ENCODE data around the gene SMARCAL1. TPM values are rescaled to one million over a fixed set of nuclear protein-coding genes. Genes with fewer than 3 reads are reported as not detected.

The SMARCAL1 gene
- total and polyA plus RNA-seq, 9 of the 15 experiments (the other 6 are each of a cell fraction or from before 2014, with no cell fraction given): 8.2 to 27.9 (median 12.4) TPM

DNA sequence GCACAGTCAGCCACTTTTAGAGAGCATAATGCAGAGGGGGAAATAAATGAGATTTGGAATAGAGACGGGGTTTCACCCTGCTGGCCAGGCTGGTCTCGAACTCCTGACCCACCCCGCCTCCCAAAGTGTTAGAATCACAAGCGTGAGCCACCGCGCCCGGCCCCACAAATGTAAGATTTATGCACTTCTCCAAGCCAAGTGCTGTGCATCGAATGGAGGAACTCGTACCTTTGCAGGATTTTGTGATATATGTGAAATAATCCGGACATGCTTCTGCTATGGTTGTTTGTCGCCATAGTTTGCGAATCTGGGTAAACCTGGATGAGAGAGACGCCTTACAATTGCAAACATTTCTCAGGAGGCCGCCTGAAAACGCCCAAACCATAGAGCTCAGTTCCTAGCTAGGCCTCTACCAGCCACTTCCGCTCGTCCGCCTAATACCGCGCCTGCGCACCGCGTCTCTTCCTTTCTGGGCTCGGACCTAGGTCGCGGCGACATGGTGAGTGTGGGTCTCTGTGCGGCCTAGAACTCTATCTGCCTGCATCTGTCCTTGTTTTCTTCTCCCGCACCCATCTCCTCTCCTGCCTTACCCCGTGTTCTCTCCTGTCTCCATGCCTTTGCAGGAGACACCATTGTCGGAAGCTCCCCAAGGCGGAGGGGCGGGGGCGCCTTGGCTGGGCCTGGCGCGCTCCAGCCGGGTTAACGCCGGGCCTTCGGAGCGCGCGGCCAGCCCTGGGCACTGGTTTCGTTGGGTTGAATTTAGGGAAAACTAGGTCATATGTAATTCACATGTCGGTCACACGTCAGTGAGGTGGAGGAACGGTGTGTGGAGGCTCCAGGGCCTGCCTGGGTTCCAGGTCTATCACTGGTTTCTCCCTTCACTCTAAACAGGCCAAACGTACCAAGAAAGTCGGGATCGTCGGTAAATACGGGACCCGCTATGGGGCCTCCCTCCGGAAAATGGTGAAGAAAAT is 86.4 kb downstream of the SMARCAL1 start, which contains the start of gene RPL37A (continued):
- TF ChIP-seq, protein P1, sequence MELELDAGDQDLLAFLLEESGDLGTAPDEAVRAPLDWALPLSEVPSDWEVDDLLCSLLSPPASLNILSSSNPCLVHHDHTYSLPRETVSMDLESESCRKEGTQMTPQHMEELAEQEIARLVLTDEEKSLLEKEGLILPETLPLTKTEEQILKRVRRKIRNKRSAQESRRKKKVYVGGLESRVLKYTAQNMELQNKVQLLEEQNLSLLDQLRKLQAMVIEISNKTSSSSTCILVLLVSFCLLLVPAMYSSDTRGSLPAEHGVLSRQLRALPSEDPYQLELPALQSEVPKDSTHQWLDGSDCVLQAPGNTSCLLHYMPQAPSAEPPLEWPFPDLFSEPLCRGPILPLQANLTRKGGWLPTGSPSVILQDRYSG (tag; conservative IDR thresholded peaks at IDR 0.05; ENCODE audit: low read depth): no peak
- no peak for TF ChIP-seq SMARCC2 (IDR thresholded peaks at IDR 0.05; ENCODE audit: low read depth)
- TF ChIP-seq STAG1 (CRISPR knock-in tag; IDR thresholded peaks at IDR 0.05; ENCODE audit: borderline replicate concordance): no peak
- peak; percentile 92 to 94 for TF ChIP-seq NRF1 (conservative IDR thresholded peaks at IDR 0.05 in 1 of 2, IDR thresholded peaks at IDR 0.05 in 1 of 2)
- TF ChIP-seq POLR3G (IDR thresholded peaks at IDR 0.05; ENCODE audit: extremely low read depth, insufficient read length, insufficient replicate concordance): no peak
- TF ChIP-seq, protein P2, sequence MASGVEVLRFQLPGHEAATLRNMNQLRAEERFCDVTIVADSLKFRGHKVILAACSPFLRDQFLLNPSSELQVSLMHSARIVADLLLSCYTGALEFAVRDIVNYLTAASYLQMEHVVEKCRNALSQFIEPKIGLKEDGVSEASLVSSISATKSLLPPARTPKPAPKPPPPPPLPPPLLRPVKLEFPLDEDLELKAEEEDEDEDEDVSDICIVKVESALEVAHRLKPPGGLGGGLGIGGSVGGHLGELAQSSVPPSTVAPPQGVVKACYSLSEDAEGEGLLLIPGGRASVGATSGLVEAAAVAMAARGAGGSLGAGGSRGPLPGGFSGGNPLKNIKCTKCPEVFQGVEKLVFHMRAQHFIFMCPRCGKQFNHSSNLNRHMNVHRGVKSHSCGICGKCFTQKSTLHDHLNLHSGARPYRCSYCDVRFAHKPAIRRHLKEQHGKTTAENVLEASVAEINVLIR (CRISPR knock-in tag; IDR thresholded peaks at IDR 0.05): no peak
- no peak for TF ChIP-seq ZNF76 (CRISPR knock-in tag; IDR thresholded peaks at IDR 0.05; ENCODE audit: borderline replicate concordance)
- no peak for TF ChIP-seq DIDO1 (tag; IDR thresholded peaks at IDR 0.05; ENCODE audit: low read depth)
- TF ChIP-seq, protein P3, sequence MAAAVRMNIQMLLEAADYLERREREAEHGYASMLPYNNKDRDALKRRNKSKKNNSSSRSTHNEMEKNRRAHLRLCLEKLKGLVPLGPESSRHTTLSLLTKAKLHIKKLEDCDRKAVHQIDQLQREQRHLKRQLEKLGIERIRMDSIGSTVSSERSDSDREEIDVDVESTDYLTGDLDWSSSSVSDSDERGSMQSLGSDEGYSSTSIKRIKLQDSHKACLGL (CRISPR knock-in tag; IDR thresholded peaks at IDR 0.05; ENCODE audit: borderline replicate concordance, poor library complexity, severe bottlenecking): no peak
- TF ChIP-seq, protein P4, sequence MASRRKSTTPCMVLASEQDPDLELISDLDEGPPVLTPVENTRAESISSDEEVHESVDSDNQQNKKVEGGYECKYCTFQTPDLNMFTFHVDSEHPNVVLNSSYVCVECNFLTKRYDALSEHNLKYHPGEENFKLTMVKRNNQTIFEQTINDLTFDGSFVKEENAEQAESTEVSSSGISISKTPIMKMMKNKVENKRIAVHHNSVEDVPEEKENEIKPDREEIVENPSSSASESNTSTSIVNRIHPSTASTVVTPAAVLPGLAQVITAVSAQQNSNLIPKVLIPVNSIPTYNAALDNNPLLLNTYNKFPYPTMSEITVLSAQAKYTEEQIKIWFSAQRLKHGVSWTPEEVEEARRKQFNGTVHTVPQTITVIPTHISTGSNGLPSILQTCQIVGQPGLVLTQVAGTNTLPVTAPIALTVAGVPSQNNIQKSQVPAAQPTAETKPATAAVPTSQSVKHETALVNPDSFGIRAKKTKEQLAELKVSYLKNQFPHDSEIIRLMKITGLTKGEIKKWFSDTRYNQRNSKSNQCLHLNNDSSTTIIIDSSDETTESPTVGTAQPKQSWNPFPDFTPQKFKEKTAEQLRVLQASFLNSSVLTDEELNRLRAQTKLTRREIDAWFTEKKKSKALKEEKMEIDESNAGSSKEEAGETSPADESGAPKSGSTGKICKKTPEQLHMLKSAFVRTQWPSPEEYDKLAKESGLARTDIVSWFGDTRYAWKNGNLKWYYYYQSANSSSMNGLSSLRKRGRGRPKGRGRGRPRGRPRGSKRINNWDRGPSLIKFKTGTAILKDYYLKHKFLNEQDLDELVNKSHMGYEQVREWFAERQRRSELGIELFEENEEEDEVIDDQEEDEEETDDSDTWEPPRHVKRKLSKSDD (conservative IDR thresholded peaks at IDR 0.05; ENCODE audit: low read length): no peak
- TF ChIP-seq, protein P5, sequence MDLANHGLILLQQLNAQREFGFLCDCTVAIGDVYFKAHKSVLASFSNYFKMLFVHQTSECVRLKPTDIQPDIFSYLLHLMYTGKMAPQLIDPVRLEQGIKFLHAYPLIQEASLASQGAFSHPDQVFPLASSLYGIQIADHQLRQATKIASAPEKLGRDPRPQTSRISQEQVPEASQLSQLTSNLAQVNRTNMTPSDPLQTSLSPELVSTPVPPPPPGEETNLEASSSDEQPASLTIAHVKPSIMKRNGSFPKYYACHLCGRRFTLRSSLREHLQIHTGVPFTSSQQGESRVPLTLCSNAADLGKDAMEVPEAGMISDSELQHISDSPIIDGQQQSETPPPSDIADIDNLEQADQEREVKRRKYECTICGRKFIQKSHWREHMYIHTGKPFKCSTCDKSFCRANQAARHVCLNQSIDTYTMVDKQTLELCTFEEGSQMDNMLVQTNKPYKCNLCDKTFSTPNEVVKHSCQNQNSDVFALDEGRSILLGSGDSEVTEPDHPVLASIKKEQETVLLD (IDR thresholded peaks at IDR 0.05): peak; percentile 83
- peak; percentile 81 for TF ChIP-seq ETV1 (tag; conservative IDR thresholded peaks at IDR 0.05; ENCODE audit: low read depth)
- TF ChIP-seq ZNF253 (CRISPR knock-in tag; conservative IDR thresholded peaks at IDR 0.05): no peak
- TF ChIP-seq, protein P6, sequence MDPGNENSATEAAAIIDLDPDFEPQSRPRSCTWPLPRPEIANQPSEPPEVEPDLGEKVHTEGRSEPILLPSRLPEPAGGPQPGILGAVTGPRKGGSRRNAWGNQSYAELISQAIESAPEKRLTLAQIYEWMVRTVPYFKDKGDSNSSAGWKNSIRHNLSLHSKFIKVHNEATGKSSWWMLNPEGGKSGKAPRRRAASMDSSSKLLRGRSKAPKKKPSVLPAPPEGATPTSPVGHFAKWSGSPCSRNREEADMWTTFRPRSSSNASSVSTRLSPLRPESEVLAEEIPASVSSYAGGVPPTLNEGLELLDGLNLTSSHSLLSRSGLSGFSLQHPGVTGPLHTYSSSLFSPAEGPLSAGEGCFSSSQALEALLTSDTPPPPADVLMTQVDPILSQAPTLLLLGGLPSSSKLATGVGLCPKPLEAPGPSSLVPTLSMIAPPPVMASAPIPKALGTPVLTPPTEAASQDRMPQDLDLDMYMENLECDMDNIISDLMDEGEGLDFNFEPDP (CRISPR knock-in tag; IDR thresholded peaks at IDR 0.05): no peak
- TF ChIP-seq, protein P7, sequence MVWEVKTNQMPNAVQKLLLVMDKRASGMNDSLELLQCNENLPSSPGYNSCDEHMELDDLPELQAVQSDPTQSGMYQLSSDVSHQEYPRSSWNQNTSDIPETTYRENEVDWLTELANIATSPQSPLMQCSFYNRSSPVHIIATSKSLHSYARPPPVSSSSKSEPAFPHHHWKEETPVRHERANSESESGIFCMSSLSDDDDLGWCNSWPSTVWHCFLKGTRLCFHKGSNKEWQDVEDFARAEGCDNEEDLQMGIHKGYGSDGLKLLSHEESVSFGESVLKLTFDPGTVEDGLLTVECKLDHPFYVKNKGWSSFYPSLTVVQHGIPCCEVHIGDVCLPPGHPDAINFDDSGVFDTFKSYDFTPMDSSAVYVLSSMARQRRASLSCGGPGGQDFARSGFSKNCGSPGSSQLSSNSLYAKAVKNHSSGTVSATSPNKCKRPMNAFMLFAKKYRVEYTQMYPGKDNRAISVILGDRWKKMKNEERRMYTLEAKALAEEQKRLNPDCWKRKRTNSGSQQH (CRISPR knock-in tag; IDR thresholded peaks at IDR 0.05): no peak

All from K562 (cell line).